Measurements from ENCODE around the gene SCIN. TPM values are rescaled to one million over a fixed set of nuclear protein-coding genes. Genes with fewer than 3 reads are reported as not detected.

SCIN gene
- total and polyA plus RNA-seq, 2 experiments from 2014 or later, result 0.32 to 0.64 TPM

- TF ChIP-seq EZH2phosphoT487 (IDR thresholded peaks at IDR 0.05; ENCODE audit: insufficient read depth, low read depth) (no peak), EZH2 (IDR thresholded peaks at IDR 0.05; ENCODE audit: insufficient read depth, poor library complexity, severe bottlenecking) (no peak)
- Histone ChIP-seq H3K4me2 (ENCODE audit: unreplicated experiment) (no peak overlapping the region), H2AFZ (no peak overlapping the region), H3K27me3 (replicated peaks; ENCODE audit: insufficient read depth) (peaks cover 13% of the 10 kb centered on the region), H3K27ac (no peak overlapping the region), H3K4me1 (ENCODE audit: insufficient read depth) (no peaks in the 10 kb centered on the region), H3K9me2 (ENCODE audit: insufficient read depth) (no peaks in the 10 kb centered on the region), H3K9ac (no peak overlapping the region), H3F3A (ENCODE audit: insufficient read depth) (no peaks in the 10 kb centered on the region), H3K36me3 (ENCODE audit: low read depth) (no peaks in the 10 kb centered on the region), H4K20me1 (ENCODE audit: insufficient read depth) (no peaks in the 10 kb centered on the region), H3K4me3 (no peak overlapping the region), H3K79me2 (ENCODE audit: insufficient read depth) (no peaks in the 10 kb centered on the region), H3K9me3 (ENCODE audit: low read depth) (no peaks in the 10 kb centered on the region)
- WGBS, 2 experiments (ENCODE audit: low coverage in 1 of 2, low lambda C conversion rate in 2 of 2, missing lambda C conversion rate in 2 of 2), result 73 to 81% methylated on average over 1 of the region's 1 CpG
- no peak for DNase-seq
- in situ Hi-C loops (cut with MboI), result no loop called here
Measured at GRCh38 chr7:12573885-12574284, 3.4 kb downstream of the SCIN start.

- no peaks in the 10 kb centered on the region for H3F3A ChIP-seq (ENCODE audit: insufficient read depth)
- no peak overlapping the region for H3K9ac ChIP-seq
- H3K27me3 ChIP-seq (replicated peaks; ENCODE audit: insufficient read depth), result no peaks in the 10 kb centered on the region
- no peak for TF ChIP-seq EZH2phosphoT487 (IDR thresholded peaks at IDR 0.05; ENCODE audit: insufficient read depth, low read depth)
- no peak for TF ChIP-seq EZH2 (IDR thresholded peaks at IDR 0.05; ENCODE audit: insufficient read depth, poor library complexity, severe bottlenecking)
- no peaks in the 10 kb centered on the region for H3K36me3 ChIP-seq (ENCODE audit: low read depth)
- no peak overlapping the region for H3K4me2 ChIP-seq (ENCODE audit: unreplicated experiment)
- H3K27ac ChIP-seq, result no peak overlapping the region
- H3K79me2 ChIP-seq (ENCODE audit: insufficient read depth), result no peaks in the 10 kb centered on the region
- no peaks in the 10 kb centered on the region for H3K9me3 ChIP-seq (ENCODE audit: low read depth)
- no peaks in the 10 kb centered on the region for H3K9me2 ChIP-seq (ENCODE audit: insufficient read depth)
- no peaks in the 10 kb centered on the region for H4K20me1 ChIP-seq (ENCODE audit: insufficient read depth)
- no peak for DNase-seq
- H2AFZ ChIP-seq, result no peak overlapping the region
- in situ Hi-C loops (cut with MboI), result no loop called here
- H3K4me1 ChIP-seq (ENCODE audit: insufficient read depth), result peaks cover 22% of the 10 kb centered on the region
- WGBS, 2 experiments (ENCODE audit: low coverage in 1 of 2, low lambda C conversion rate in 2 of 2, missing lambda C conversion rate in 2 of 2), result 66% methylated on average over 8 of the region's 8 CpGs
- H3K4me3 ChIP-seq, result no peak overlapping the region
Measured at GRCh38 chr7:12578930-12579640, 8.6 kb downstream of the SCIN start.

DNA sequence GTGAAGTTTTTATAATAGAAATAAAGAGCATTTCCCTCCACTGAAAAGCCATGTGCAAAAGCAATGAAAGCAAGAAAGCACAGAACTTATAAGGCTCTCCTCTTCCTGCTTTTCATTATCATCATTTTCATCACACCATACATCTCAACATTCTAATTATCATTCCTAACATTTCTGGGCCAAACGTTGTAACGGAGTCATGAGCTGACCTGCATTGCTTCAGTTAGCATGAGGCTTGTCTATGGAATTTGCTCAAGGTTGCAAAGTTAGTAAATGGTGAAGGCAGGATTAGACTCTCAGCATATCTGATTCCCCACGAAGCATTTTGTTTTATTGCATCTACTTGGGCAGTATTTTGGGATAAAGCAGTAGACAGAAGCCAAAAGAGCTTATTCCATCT lies 11.4 kb downstream of the SCIN start:
- no peaks in the 10 kb centered on the region for H3K9me2 ChIP-seq (ENCODE audit: insufficient read depth)
- TF ChIP-seq EZH2phosphoT487 (IDR thresholded peaks at IDR 0.05; ENCODE audit: insufficient read depth, low read depth) (no peak), EZH2 (IDR thresholded peaks at IDR 0.05; ENCODE audit: insufficient read depth, poor library complexity, severe bottlenecking) (no peak)
- H3K9ac ChIP-seq, result no peak overlapping the region
- no peaks in the 10 kb centered on the region for H3K36me3 ChIP-seq (ENCODE audit: low read depth)
- no peaks in the 10 kb centered on the region for H3K9me3 ChIP-seq (ENCODE audit: low read depth)
- no peaks in the 10 kb centered on the region for H3K79me2 ChIP-seq (ENCODE audit: insufficient read depth)
- H3K27me3 ChIP-seq (replicated peaks; ENCODE audit: insufficient read depth), result no peaks in the 10 kb centered on the region
- peak; percentile 73 for DNase-seq
- 0 out of 2 replicates have a peak, but pooled peaks cover 7% of the 10 kb centered on the region for H3F3A ChIP-seq (ENCODE audit: insufficient read depth)
- H4K20me1 ChIP-seq (ENCODE audit: insufficient read depth), result no peaks in the 10 kb centered on the region
- in situ Hi-C loops (cut with MboI), result no loop called here
- peak overlapping the region; percentile 2 for H3K4me2 ChIP-seq (ENCODE audit: unreplicated experiment)
- H3K27ac ChIP-seq, result no peak overlapping the region
- H3K4me3 ChIP-seq, result no peak overlapping the region
- no peak overlapping the region for H2AFZ ChIP-seq
- 2 to 10% methylated on average over 3 of the region's 3 CpGs for WGBS, 2 experiments (ENCODE audit: low coverage in 1 of 2, low lambda C conversion rate in 2 of 2, missing lambda C conversion rate in 2 of 2)
- peaks cover 39% of the 10 kb centered on the region for H3K4me1 ChIP-seq (ENCODE audit: insufficient read depth)

DNA sequence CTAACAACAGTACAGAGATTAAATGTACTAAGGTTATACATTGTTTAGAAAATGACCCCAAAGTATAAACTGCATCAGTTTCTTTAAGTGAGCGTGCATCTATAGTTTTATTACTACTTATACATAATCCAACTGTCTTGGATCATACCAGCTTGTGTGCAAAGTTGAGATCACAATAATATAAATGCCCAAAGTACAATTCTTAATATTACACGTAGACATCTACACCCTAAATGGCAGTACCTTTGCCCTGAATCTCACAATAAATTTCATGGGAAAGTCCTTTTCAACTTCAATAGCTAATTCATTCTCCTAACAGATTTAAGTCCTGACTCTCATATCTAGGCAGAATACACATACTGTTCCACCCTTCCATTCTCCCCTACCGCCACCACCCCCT lies 11.8 kb downstream of the SCIN start:
- WGBS, 2 experiments (ENCODE audit: low coverage in 1 of 2, low lambda C conversion rate in 2 of 2, missing lambda C conversion rate in 2 of 2), result 79 to 81% methylated on average over 3 of the region's 3 CpGs
- TF ChIP-seq EZH2phosphoT487 (IDR thresholded peaks at IDR 0.05; ENCODE audit: insufficient read depth, low read depth) (no peak), EZH2 (IDR thresholded peaks at IDR 0.05; ENCODE audit: insufficient read depth, poor library complexity, severe bottlenecking) (no peak)
- no peak overlapping the region for H3K4me2 ChIP-seq (ENCODE audit: unreplicated experiment)

More for the DNA sequence above, 11.8 kb downstream of the SCIN start:
- Histone ChIP-seq H3K9me3 (ENCODE audit: low read depth) (no peaks in the 10 kb centered on the region), H3K79me2 (ENCODE audit: insufficient read depth) (no peaks in the 10 kb centered on the region), H3K27me3 (replicated peaks; ENCODE audit: insufficient read depth) (no peaks in the 10 kb centered on the region), H3K27ac (no peak overlapping the region), H3K4me3 (no peak overlapping the region), H4K20me1 (ENCODE audit: insufficient read depth) (no peaks in the 10 kb centered on the region), H3F3A (ENCODE audit: insufficient read depth) (0 out of 2 replicates have a peak, but pooled peaks cover 7% of the 10 kb centered on the region), H3K4me1 (ENCODE audit: insufficient read depth) (peaks cover 39% of the 10 kb centered on the region), H3K36me3 (ENCODE audit: low read depth) (no peaks in the 10 kb centered on the region), H3K9ac (no peak overlapping the region), H3K9me2 (ENCODE audit: insufficient read depth) (no peaks in the 10 kb centered on the region), H2AFZ (no peak overlapping the region)
- in situ Hi-C loops (cut with MboI), result no loop called here
- no peak for DNase-seq
